ENCODE results near the gene YY2.
"Not testable (repeated sequence)": the region's sequence is repeated elsewhere in the genome, so short reads cannot be mapped to it uniquely, and the experiment has no call there.

The YY2 gene

GRCh38 chrX:21855937-21856415, at the start of gene YY2:
YY2 (plus strand) TSS chrX:21855987; CDS start chrX:21856485, 498 bp downstream.
- no peak for DNase-seq (ENCODE audit: low read depth)

GRCh38 chrX:21806691-21807090, 49.1 kb upstream of the YY2 start:
- DNase-seq (ENCODE audit: low read depth), result no peak

GRCh38 chrX:21811832-21812231, 44.0 kb upstream of the YY2 start:
- DNase-seq (ENCODE audit: low read depth), result no peak

- no peak for DNase-seq (ENCODE audit: low read depth)
Observed at GRCh38 chrX:21812628-21813027, 43.2 kb upstream of the YY2 start.

- no peak for DNase-seq (ENCODE audit: low read depth)
Observed at GRCh38 chrX:21813612-21814368, 42.0 kb upstream of the YY2 start.

- DNase-seq (ENCODE audit: low read depth), result no peak
Observed at GRCh38 chrX:21816136-21816535, 39.7 kb upstream of the YY2 start.

GRCh38 chrX:21820170-21820569, 35.6 kb upstream of the YY2 start:
- DNase-seq (ENCODE audit: low read depth), result not testable (repeated sequence)

GRCh38 chrX:21821875-21822274, 33.9 kb upstream of the YY2 start:
- DNase-seq (ENCODE audit: low read depth), result no peak

GRCh38 chrX:21831496-21831895, 24.3 kb upstream of the YY2 start:
- DNase-seq (ENCODE audit: low read depth), result no peak

GRCh38 chrX:21837056-21837455, 18.7 kb upstream of the YY2 start:
- no peak for DNase-seq (ENCODE audit: low read depth)

GRCh38 chrX:21838937-21839333, 16.9 kb upstream of the YY2 start:
- no peak for DNase-seq (ENCODE audit: low read depth)

- peak; percentile 59 for DNase-seq (ENCODE audit: low read depth)
Observed at GRCh38 chrX:21839334-21840192, 16.2 kb upstream of the YY2 start, which contains the start of gene MBTPS2. MBTPS2 (plus strand) TSS chrX:21839617; CDS start chrX:21839735, 118 bp downstream.

- DNase-seq (ENCODE audit: low read depth), result no peak
Observed at GRCh38 chrX:21840193-21840545, 15.6 kb upstream of the YY2 start.

GRCh38 chrX:21843179-21843578, 12.6 kb upstream of the YY2 start:
- no peak for DNase-seq (ENCODE audit: low read depth)

GRCh38 chrX:21845096-21845495, 10.7 kb upstream of the YY2 start:
- no peak for DNase-seq (ENCODE audit: low read depth)

GRCh38 chrX:21847342-21847741, 8.4 kb upstream of the YY2 start:
- DNase-seq (ENCODE audit: low read depth), result no peak

- no peak for DNase-seq (ENCODE audit: low read depth)
Observed at GRCh38 chrX:21853578-21853977, 2.2 kb upstream of the YY2 start.

GRCh38 chrX:21856504-21856903, 717 bp downstream of the YY2 start:
- no peak for DNase-seq (ENCODE audit: low read depth)

- no peak for DNase-seq (ENCODE audit: low read depth)
Observed at GRCh38 chrX:21863241-21863640, 7.5 kb downstream of the YY2 start.

- no peak for DNase-seq (ENCODE audit: low read depth)
Observed at GRCh38 chrX:21865436-21865835, 9.6 kb downstream of the YY2 start.

GRCh38 chrX:21870494-21870893, 14.7 kb downstream of the YY2 start:
- DNase-seq (ENCODE audit: low read depth), result no peak

GRCh38 chrX:21873063-21873775, 17.4 kb downstream of the YY2 start:
- no peak for DNase-seq (ENCODE audit: low read depth)

Measured in T-helper 22 cell (primary cell).